ENCODE results near the gene OOSP1. TPM values are rescaled to one million over a fixed set of nuclear protein-coding genes. Genes with fewer than 3 reads are reported as not detected.

The OOSP1 gene
- total and polyA plus RNA-seq, 8 donors: not detected

- no peak for DNase-seq
- H3K4me1 ChIP-seq: no peaks in the 10 kb centered on the region
- H3K36me3 ChIP-seq: no peaks in the 10 kb centered on the region
- H3K9me3 ChIP-seq: no peaks in the 10 kb centered on the region
- H3K27ac ChIP-seq: no peak overlapping the region
- 92 to 98% (median 96%) methylated on average over 3 of the region's 3 CpGs for WGBS, 5 donors
- intact Hi-C loops (cut with DNase I; ENCODE audit: low total_unique reads): no loop called here
- no peaks in the 10 kb centered on the region for H3K27me3 ChIP-seq
- no peak overlapping the region for H3K4me3 ChIP-seq
- TF ChIP-seq POLR2A (IDR thresholded peaks at IDR 0.05) (no peak), EP300 (IDR thresholded peaks at IDR 0.05) (no peak), CTCF (IDR thresholded peaks at IDR 0.05) (no peak), POLR2AphosphoS5 (IDR thresholded peaks at IDR 0.05) (no peak)
Measured at GRCh38 chr11:59938718-59939117, 486 bp downstream of the OOSP1 start.

- Histone ChIP-seq H3K9me3 (no peaks in the 10 kb centered on the region), H3K27me3 (no peaks in the 10 kb centered on the region), H3K4me3 (no peak overlapping the region), H3K36me3 (no peaks in the 10 kb centered on the region), H3K27ac (no peak overlapping the region), H3K4me1 (no peaks in the 10 kb centered on the region)
- no peak for TF ChIP-seq CTCF (IDR thresholded peaks at IDR 0.05)
- TF ChIP-seq POLR2A (IDR thresholded peaks at IDR 0.05): no peak
- TF ChIP-seq POLR2AphosphoS5 (IDR thresholded peaks at IDR 0.05): no peak
- no peak for TF ChIP-seq EP300 (IDR thresholded peaks at IDR 0.05)
- no peak for DNase-seq
- intact Hi-C loops (cut with DNase I; ENCODE audit: low total_unique reads): no loop called here
- WGBS, 5 donors: 75 to 94% (median 82%) methylated on average over 2 of the region's 2 CpGs
Measured at GRCh38 chr11:59939482-59939881, 1.2 kb downstream of the OOSP1 start.

GRCh38 chr11:59941091-59941490 is 2.9 kb downstream of the OOSP1 start:
- Histone ChIP-seq H3K36me3 (no peaks in the 10 kb centered on the region), H3K27me3 (no peaks in the 10 kb centered on the region), H3K4me1 (no peaks in the 10 kb centered on the region), H3K4me3 (no peak overlapping the region), H3K27ac (no peak overlapping the region), H3K9me3 (no peaks in the 10 kb centered on the region)
- 86 to 92% (median 88%) methylated on average over 4 of the region's 4 CpGs for WGBS, 5 donors
- TF ChIP-seq EP300 (IDR thresholded peaks at IDR 0.05) (no peak), POLR2AphosphoS5 (IDR thresholded peaks at IDR 0.05) (no peak), CTCF (IDR thresholded peaks at IDR 0.05) (no peak), POLR2A (IDR thresholded peaks at IDR 0.05) (no peak)
- no peak for DNase-seq
- intact Hi-C loops (cut with DNase I; ENCODE audit: low total_unique reads): no loop called here

- no peaks in the 10 kb centered on the region for H3K9me3 ChIP-seq
- 87 to 95% (median 91%) methylated on average over 3 of the region's 3 CpGs for WGBS, 5 donors
- no peak overlapping the region for H3K27ac ChIP-seq
- H3K4me3 ChIP-seq: no peak overlapping the region
- H3K36me3 ChIP-seq: no peaks in the 10 kb centered on the region
- H3K4me1 ChIP-seq: no peaks in the 10 kb centered on the region
- intact Hi-C loops (cut with DNase I; ENCODE audit: low total_unique reads): no loop called here
- no peaks in the 10 kb centered on the region for H3K27me3 ChIP-seq
- no peak for DNase-seq
- TF ChIP-seq EP300 (IDR thresholded peaks at IDR 0.05): no peak
- TF ChIP-seq CTCF (IDR thresholded peaks at IDR 0.05): no peak
- no peak for TF ChIP-seq POLR2AphosphoS5 (IDR thresholded peaks at IDR 0.05)
- no peak for TF ChIP-seq POLR2A (IDR thresholded peaks at IDR 0.05)
Measured at GRCh38 chr11:59943997-59944714, 5.9 kb downstream of the OOSP1 start.
